Measurements from ENCODE around the gene GRHL3.
"Not testable (repeated sequence)": the region's sequence is repeated elsewhere in the genome, so short reads cannot be mapped to it uniquely, and the experiment has no call there.

The GRHL3 gene

GRCh38 chr1:24319312-24319863, at the start of gene GRHL3:
TSS of gene GRHL3 (plus strand) at chr1:24319357. CDS start at chr1:24319552, 195 bp downstream.
- DNase-seq: no peak

- DNase-seq: not testable (repeated sequence)
Observed at GRCh38 chr1:24274203-24275103, 44.7 kb upstream of the GRHL3 start.

GRCh38 chr1:24275104-24275410, 44.1 kb upstream of the GRHL3 start:
- no peak for DNase-seq

GRCh38 chr1:24275510-24275909, 43.6 kb upstream of the GRHL3 start:
- no peak for DNase-seq

GRCh38 chr1:24276791-24277190, 42.4 kb upstream of the GRHL3 start:
- no peak for DNase-seq

GRCh38 chr1:24277420-24278169, 41.6 kb upstream of the GRHL3 start:
- DNase-seq: no peak

- no peak for DNase-seq
Observed at GRCh38 chr1:24278726-24279125, 40.4 kb upstream of the GRHL3 start.

- DNase-seq: no peak
Observed at GRCh38 chr1:24279590-24280232, 39.4 kb upstream of the GRHL3 start.

- DNase-seq: no peak
Observed at GRCh38 chr1:24281591-24281990, 37.6 kb upstream of the GRHL3 start.

GRCh38 chr1:24282491-24282890, 36.7 kb upstream of the GRHL3 start:
- no peak for DNase-seq

- no peak for DNase-seq
Observed at GRCh38 chr1:24283326-24284155, 35.6 kb upstream of the GRHL3 start.

- DNase-seq: no peak
Observed at GRCh38 chr1:24284156-24284471, 35.0 kb upstream of the GRHL3 start.

GRCh38 chr1:24285231-24285630, 33.9 kb upstream of the GRHL3 start:
- no peak for DNase-seq

- DNase-seq: no peak
Observed at GRCh38 chr1:24286246-24287010, 32.7 kb upstream of the GRHL3 start.

GRCh38 chr1:24287779-24288178, 31.4 kb upstream of the GRHL3 start:
- DNase-seq: not testable (repeated sequence)

GRCh38 chr1:24288479-24288878, 30.7 kb upstream of the GRHL3 start:
- DNase-seq: no peak

- DNase-seq: peak; percentile 76
Observed at GRCh38 chr1:24289937-24290595, 29.1 kb upstream of the GRHL3 start.

GRCh38 chr1:24290933-24291487, 28.1 kb upstream of the GRHL3 start:
- DNase-seq: no peak

- DNase-seq: no peak
Observed at GRCh38 chr1:24292103-24292502, 27.1 kb upstream of the GRHL3 start.

GRCh38 chr1:24292887-24293286, 26.3 kb upstream of the GRHL3 start:
- no peak for DNase-seq

Measured in DMS 273 treated with DMSO at 0.1 percent for 48 hours (cell line).